GM03348 (cell line): Measurements from ENCODE around the gene FGFRL1.
"Not testable (repeated sequence)": the region's sequence is repeated elsewhere in the genome, so short reads cannot be mapped to it uniquely, and the experiment has no call there.

Experiments used
- DNase-seq: peaks from one replicate; pipeline ENCODE4 v3.0.0; 2012; ENCODE audit warnings: low spot score

FGFRL1 gene

GRCh38 chr4:973431-974397 is 37.7 kb upstream of the FGFRL1 start, which contains the start of gene DGKQ:
Gene DGKQ, minus strand, starts transcription at chr4:973569. Its CDS starts 87 bp downstream, at chr4:973482.
- DNase-seq = peak; percentile 100

- DNase-seq = no peak
These were observed 36.8 kb upstream of the FGFRL1 start for GRCh38 chr4:974668-975067.

DNA sequence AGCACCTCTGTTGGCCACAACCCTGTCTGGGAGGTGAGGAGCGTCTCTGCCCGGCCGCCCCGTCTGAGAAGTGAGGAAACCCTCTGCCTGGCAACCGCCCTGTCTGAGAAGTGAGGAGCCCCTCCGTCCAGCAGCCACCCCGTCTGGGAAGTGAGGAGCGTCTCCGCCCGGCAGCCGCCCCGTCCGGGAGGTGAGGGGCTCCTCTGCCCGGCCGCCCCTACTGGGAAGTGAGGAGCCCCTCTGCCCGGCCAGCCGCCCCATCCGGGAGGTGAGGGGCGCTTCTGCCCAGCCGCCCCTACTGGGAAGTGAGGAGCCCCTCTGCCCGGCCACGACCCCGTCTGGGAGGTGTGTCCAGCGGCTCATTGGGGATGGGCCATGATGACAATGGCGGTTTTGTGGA is 35.4 kb upstream of the FGFRL1 start:
- DNase-seq = not testable (repeated sequence)

DNA sequence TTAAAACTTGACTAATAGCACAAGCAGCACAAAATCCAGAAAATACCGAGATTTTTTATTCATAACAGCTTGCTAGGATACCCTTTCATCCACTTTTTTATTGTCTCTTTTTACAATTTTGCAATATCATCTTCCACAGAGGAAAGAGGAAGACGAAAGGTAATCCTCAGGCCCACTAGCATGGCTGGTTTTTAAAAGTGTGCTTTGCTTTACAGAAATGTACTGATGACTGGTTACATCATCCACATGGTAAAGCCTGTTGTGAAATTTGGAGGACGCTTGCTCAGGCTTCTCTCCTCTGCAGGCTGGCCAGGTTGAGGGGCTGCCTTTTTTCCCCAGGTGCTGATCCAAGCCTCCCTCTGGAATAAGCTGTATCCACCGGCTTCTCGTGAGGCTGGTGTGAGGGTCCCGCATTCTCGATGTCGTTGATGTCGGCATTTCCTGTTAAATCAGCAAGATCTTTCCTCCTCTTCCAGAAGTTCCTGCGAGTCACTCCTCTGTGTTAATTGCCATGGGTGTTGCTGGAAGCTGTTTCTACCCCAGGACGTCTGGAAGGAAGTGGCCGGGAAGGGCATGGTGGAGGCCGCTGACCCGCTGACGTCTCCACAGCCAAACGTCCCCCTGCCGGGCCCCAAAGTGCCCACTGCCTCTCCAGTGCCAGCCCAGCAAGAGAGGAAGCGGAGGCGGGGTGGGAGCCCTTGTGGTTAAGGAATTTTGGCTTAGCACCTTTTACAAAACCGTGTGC is 32.3 kb upstream of the FGFRL1 start:
- DNase-seq = peak; percentile 60

GRCh38 chr4:982291-982690 is 29.1 kb upstream of the FGFRL1 start:
- no peak for DNase-seq

DNA sequence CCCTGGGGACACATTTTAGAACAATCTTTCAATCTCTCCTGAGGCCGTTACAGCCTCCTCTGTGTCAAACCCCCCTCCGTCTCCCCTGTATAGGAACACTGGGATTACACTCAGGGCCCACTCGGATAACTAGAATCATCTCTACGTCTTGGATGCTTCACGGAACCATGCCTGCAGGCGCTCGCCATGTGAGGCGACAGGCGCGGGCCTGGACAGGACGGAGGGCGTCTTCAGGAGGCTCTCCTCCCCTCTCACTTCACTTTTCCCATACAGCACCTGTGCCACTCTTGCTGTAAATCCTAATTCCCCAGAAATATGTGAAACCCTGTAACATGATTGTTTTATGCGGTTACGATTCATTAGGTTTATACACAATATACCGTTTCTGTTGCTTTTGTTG is 28.6 kb upstream of the FGFRL1 start:
- DNase-seq = no peak

DNA sequence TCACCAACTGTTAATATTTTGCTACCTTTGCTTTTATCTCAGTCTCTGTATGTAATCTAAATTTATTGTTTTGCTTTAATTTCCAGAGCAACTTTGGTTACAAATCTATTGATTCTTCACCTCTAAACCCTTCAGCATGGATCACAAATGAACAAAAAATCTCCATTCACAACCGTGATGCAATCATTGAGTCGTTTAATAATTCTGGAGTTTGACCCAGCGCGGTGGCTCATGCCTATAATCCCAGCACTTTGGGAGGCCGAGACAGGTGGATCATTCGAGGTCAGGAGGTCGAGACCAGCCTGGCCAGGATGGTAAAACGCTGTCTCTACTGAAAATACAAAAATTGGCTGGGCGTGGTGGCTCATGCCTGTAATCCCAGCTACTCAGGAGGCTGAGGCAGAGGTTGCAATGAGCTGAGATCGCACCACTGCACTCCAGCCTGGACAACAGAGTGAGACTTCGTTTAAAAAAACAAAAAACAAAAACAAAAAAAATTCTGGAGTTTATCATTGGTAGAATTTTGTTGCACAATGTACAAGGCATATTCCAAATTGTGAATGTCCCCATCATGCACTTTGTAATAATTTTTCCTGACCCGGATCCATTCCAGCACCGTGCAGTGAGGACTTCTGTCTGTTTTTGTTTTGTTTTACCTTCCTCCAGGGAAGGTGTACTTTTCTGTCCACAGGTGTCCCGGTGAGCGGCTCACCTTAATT is 26.9 kb upstream of the FGFRL1 start:
- DNase-seq = no peak

- peak; percentile 80 for DNase-seq
These were observed 26.1 kb upstream of the FGFRL1 start for GRCh38 chr4:985123-985830.

DNA sequence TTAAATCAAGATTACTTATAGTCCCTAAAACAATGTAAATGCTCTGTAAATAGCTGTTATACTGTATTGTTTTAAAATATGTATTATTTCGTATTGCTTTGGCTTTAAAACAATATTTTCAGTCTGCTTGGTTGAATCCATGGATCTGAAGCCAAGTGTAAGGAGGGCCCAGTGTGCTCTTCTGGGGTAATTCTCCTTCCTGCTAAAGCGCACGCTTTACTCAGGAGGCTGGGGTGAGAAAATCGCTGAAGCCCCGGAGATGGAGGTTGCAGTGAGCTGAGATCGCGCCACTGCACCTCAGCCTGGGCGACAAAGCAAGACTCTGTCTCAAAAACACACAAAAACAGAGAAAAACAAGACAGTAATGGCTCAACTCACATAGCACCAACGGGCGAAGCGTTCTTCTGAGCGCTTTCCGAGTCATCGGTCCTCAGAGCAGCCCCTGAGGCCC is 25.0 kb upstream of the FGFRL1 start:
- DNase-seq = no peak

DNA sequence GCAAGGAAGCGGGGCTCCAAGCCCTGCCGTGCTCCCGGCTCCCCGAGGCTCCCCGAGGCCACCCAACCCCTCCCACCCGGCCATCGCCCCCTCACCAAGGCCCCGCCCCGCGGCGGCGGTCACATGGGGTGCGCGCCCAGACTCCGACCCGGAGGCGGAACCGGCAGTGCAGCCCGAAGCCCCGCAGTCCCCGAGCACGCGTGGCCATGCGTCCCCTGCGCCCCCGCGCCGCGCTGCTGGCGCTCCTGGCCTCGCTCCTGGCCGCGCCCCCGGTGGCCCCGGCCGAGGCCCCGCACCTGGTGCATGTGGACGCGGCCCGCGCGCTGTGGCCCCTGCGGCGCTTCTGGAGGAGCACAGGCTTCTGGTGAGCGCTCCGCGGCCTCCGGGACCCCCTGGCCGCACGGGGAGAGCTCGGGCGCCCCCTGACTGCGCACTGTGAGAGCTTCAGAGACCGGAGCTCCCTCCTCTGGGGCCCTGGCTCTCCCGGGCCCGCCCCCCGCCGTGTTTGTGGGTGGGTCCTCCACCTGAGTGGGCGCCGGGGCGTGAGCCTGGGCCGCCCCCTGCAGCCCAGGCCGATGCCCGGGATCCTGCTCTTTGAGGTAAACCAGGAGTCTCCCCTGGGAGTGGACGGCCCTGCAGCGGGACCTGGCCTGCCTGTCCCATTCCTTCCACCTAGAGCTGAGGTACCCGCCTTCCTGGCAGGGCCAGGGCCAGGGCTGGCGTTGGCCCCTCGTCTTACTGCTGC is 24.4 kb upstream of the FGFRL1 start, which contains the start of gene IDUA:
TSS of gene IDUA (plus strand) at position 166 of the 745 bp plus-strand sequence. CDS start at position 207, 41 bp downstream.
- peak; percentile 96 for DNase-seq

DNA sequence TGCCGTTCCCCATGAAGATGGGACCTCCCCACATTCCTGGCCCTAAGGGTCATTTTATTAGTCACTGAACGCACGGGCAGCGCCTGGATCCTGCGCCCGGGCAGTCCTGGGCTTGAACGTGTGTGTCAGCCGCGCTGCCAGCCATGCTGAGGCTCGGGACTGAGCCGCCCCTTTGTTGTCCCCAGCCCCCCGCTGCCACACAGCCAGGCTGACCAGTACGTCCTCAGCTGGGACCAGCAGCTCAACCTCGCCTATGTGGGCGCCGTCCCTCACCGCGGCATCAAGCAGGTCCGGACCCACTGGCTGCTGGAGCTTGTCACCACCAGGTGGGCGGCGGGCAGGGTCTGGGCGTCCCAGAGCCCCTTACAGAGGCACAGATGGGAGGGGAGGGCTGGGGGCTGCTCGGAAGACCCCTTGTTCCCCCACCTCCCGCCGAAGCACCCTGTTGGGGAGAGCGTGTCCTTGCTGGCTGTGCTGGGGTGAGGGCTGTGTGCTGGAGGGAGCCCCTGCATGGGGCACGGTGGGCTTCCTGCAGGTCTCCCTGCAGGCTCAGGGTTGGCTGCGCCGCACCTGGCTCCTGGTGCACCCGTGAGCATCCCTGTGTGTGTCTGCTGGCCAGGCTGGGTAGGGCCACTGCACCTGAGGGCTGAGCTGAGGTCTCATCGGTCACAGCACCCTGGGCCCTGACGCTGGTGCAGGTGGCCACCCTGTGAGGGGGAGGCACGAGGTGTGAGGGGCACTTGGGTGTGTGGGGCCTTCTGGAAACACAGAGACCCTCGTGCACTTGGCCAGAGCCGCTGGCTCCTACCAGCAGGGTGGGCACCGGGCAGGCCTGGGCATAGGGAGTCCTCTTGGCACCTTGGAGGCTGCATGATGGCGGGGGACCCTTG is 23.6 kb upstream of the FGFRL1 start:
- DNase-seq = peak; percentile 76

DNA sequence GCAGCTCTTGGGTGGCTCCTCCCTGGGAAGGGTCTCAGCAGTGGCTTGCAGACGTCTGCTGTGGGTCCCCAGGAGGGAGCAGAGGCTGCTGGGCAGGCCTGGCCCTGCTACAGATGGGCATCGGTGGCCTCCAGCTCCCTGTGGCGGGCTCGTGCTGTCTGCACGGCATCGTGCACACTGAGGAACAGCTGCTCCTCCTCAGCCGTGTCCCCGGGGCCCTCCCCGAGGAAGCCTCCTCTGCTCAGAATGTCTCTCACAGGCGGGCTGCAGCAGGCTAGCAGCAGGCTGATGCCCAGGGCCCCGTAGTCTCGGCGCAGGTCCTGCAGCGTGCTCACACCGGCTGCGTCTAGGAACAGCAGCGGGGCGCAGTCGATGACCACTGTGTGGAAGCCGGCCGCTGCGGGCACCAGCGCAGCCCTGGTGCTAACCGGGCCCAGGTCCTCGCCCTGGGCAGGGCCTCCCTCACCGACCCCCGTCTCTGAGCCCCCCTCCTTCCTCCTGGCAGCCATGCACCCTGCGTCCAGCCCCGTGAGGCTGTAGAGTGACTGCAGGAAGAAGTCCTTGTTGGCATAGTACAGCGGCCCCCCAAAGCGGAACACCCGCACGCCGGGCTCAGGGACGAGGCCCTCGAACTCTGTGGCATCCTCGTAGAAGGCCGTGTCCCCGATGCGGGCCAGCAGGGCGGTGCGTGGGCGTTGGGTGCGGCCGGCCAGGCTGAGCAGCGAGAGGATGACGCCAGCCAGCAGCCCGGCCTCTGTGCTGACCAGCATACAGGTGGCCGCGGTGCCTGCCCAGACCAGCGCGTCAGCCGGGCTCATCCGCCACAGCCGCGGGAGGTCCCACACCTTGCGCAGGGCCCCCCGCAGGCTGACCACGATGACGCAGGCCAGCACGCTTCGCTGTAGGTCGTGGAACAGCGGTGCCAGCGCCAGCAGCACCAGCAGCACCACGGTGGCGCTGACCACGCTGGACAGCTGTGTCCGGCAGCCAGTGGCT is 22.4 kb upstream of the FGFRL1 start:
- DNase-seq = no peak

DNA sequence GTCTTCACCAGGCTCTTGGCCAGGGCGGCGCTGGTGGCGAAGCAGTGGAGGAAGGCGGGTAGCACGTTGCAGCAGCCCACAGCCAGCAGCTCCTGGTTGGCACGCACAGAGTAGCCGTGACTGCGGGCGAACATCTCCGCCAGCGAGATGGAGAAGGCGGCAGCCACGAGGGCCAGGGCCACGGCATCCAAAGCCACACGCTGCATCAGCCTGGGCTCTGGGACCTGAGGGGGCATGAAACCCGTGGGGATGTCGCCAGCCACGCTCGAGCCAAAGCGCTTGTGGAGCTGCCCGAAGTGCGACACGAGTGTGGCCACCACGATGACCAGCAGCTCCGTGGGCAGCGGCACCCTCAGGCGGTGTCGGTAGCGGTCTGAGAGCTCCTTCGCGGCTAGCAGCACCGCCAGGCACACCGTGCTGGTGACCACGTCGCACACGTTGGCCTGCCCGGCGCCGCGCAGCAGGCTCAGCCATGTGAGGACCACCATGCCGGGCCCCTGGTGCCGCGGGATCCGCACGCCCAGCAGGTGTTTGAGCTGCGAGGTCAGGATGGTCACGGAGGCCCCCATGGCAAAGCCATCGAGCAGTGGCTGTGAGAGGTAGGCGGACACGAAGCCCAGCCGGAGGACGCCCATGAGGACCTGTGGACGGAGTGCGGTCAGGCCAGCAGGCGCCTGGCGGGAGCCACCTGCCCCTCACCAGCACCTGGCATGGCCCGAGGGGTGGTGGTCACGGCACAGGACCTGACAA is 21.5 kb upstream of the FGFRL1 start:
- DNase-seq = no peak

GRCh38 chr4:990746-991367 is 20.6 kb upstream of the FGFRL1 start:
- DNase-seq = no peak

DNA sequence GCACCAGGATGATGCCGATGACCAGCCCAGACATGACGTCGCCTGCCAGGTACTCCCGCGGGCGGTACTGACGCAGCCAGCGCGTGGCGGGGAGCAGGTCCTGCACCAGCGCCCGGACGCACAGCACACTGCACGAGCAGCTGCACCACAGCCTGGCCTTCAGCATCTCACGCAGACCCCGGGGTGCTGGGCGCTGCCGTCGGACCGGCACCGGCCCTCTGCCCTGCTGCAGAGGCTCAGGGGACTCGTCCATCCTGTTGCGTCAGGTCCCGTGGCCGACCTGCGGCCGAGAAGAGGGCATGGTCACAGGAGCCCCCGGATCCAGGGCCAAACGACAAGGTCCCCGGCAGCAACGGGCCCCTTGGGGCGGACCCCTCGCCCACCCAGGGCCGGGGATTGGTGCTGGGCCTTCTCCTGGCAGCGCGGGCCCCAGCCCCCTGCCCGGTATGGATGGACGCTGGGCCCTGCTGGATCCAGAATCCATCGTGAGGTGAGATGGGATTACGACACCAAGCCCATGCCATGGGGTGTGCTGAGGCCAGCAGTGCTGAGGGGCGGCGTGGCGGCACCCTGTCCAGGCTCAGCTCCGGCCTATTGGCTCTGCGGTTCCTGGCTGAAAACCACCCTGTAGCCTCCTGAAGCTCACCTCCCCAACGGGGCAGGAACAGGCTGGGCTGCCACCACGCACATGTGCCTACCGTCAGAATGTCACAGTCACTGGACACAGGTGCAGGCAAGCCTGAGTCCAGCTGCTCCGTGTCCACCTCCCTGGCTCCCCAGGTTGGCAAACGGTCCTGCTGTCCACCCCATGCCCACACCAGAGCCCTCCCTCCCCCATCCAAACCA is 19.8 kb upstream of the FGFRL1 start:
- no peak for DNase-seq
